SH-SY5Y (cell line): ENCODE data around the gene OBSCN.

Source experiments
- GATA2 ChIP-seq: IDR thresholded peaks from 2 replicates; pipeline ENCODE4 v1.6.1; 2011; ENCODE audit warnings: mild to moderate bottlenecking, low read depth, low read length
- GATA3 ChIP-seq: IDR thresholded peaks from 2 replicates; pipeline ENCODE4 v1.6.1; 2011; ENCODE audit warnings: low read depth, mild to moderate bottlenecking, low read length, moderate library complexity

DNA sequence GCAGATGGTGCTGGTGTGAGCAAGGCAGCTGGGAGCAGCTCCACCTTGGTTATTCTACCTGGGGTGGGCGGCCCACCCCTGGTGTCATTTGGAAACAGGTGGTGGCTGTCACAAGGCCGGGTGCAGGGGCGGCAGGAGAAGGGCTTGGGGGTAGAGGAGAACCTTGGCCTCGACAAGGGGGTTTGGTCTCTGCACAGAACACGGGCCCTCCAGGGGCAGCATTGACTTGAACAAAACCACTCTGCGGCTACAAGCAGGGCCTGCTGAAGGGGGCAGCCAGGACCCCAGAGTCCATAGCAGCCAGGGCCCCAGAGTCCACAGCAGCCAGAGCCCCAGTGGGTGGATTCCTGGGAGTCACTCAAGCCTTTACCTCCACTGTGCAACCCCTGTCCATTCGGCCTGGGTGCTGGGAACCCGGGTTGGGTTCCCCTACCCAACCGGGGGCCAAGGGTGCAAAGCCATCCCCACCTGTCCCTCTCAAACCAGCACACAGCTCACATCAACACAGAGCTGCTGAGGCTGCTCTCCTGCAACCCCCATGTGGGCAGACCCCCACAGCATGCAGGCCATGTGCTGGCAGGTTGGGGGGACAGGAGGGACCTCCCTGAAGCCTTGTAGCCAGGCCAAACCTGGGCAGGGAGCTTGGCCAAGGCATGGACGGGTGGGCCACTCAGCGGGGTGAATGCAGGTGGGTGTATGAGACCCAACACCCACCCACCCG lies 191.1 kb downstream of the OBSCN start:
- TF ChIP-seq GATA2 = no peak
- TF ChIP-seq GATA3 = no peak
